Measurements from ENCODE around the gene SULT1C4.
"Not testable (repeated sequence)": the region's sequence is repeated elsewhere in the genome, so short reads cannot be mapped to it uniquely, and the experiment has no call there.

The SULT1C4 gene

GRCh38 chr2:108355906-108356734 is 21.6 kb upstream of the SULT1C4 start:
- Histone ChIP-seq H3K9me3 (ENCODE audit: control insufficient read depth in 2 of 2, low read length in 2 of 2) (no peaks in the 10 kb centered on the region), H3K9ac (ENCODE audit: low read depth in 1 of 2, low read length in 2 of 2) (no peak overlapping the region), H3K27ac (ENCODE audit: low read depth in 2 of 2, low read length in 2 of 2) (no peak overlapping the region), H3K36me3 (ENCODE audit: control insufficient read depth in 2 of 2, insufficient read depth in 2 of 2, low read length in 2 of 2) (no peaks in the 10 kb centered on the region), H3K27me3 (ENCODE audit: control insufficient read depth in 2 of 2, insufficient read depth in 2 of 2, low read length in 2 of 2) (no peaks in the 10 kb centered on the region), H3K4me1 (ENCODE audit: control insufficient read depth in 2 of 2, insufficient read depth in 2 of 2, low read length in 2 of 2) (no peaks in the 10 kb centered on the region), H3K4me3 (ENCODE audit: low read length in 2 of 2) (no peak overlapping the region)

DNA sequence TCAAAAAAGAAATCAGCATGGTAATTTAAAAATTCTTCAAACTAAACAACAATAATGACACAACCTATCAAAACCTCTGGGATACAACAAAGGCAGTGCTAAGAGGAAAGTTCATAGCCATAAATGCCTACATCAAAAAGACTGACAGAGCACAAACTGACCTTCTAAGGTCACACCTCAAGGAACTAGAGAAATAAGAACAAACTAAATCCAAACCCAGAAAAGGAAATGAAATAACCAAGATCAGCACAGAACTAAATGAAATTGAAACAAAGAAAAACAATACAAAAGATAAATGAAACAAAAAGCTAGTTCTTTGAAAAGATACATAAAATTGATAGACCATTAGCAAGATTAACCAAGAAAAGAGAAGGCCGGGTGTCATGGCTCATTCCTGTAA is 18.4 kb upstream of the SULT1C4 start:
- H3K27me3 ChIP-seq (ENCODE audit: control insufficient read depth in 2 of 2, insufficient read depth in 2 of 2, low read length in 2 of 2); H3K4me1 ChIP-seq (ENCODE audit: control insufficient read depth in 2 of 2, insufficient read depth in 2 of 2, low read length in 2 of 2); H3K9me3 ChIP-seq (ENCODE audit: control insufficient read depth in 2 of 2, low read length in 2 of 2); H3K4me3 ChIP-seq (ENCODE audit: low read length in 2 of 2); H3K9ac ChIP-seq (ENCODE audit: low read depth in 1 of 2, low read length in 2 of 2); H3K27ac ChIP-seq (ENCODE audit: low read depth in 2 of 2, low read length in 2 of 2); H3K36me3 ChIP-seq (ENCODE audit: control insufficient read depth in 2 of 2, insufficient read depth in 2 of 2, low read length in 2 of 2): not testable (repeated sequence)

DNA sequence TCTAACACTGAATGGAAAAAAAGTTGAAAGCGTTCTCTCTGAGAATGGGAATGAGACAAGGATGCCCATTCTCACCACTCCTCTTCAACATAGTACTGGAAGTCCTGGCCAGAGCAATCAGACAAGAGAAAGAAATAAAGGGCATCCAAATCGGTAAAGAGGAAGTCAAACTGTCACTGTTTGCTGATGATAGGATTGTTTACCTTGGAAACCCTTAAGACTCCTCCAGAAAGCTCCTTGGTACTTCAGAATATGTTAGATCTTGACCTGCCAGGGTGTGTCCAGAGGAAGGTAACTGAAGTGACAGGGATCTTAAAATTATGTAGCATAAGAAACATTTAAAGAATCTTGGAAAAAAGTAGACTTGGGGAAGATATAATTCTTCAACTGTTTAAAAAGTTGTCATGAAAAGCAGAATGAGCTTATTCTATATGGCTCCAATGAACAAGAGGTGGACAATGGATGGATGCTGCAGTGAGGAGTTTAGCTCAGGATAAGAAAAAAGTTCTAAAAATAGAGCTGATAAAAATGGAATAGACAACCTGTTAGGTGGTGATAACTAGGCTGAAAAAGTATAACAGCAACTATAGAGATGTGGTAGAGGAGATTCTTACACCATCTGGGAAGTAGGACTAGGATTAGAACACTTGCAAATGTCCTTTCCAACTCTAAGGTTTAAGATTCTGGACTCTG is 16.8 kb upstream of the SULT1C4 start:
- Histone ChIP-seq H3K4me1 (ENCODE audit: control insufficient read depth in 2 of 2, insufficient read depth in 2 of 2, low read length in 2 of 2) (no peaks in the 10 kb centered on the region), H3K27ac (ENCODE audit: low read depth in 2 of 2, low read length in 2 of 2) (no peak overlapping the region), H3K9ac (ENCODE audit: low read depth in 1 of 2, low read length in 2 of 2) (no peak overlapping the region), H3K4me3 (ENCODE audit: low read length in 2 of 2) (no peak overlapping the region), H3K27me3 (ENCODE audit: control insufficient read depth in 2 of 2, insufficient read depth in 2 of 2, low read length in 2 of 2) (no peaks in the 10 kb centered on the region), H3K36me3 (ENCODE audit: control insufficient read depth in 2 of 2, insufficient read depth in 2 of 2, low read length in 2 of 2) (no peaks in the 10 kb centered on the region), H3K9me3 (ENCODE audit: control insufficient read depth in 2 of 2, low read length in 2 of 2) (no peaks in the 10 kb centered on the region)

DNA sequence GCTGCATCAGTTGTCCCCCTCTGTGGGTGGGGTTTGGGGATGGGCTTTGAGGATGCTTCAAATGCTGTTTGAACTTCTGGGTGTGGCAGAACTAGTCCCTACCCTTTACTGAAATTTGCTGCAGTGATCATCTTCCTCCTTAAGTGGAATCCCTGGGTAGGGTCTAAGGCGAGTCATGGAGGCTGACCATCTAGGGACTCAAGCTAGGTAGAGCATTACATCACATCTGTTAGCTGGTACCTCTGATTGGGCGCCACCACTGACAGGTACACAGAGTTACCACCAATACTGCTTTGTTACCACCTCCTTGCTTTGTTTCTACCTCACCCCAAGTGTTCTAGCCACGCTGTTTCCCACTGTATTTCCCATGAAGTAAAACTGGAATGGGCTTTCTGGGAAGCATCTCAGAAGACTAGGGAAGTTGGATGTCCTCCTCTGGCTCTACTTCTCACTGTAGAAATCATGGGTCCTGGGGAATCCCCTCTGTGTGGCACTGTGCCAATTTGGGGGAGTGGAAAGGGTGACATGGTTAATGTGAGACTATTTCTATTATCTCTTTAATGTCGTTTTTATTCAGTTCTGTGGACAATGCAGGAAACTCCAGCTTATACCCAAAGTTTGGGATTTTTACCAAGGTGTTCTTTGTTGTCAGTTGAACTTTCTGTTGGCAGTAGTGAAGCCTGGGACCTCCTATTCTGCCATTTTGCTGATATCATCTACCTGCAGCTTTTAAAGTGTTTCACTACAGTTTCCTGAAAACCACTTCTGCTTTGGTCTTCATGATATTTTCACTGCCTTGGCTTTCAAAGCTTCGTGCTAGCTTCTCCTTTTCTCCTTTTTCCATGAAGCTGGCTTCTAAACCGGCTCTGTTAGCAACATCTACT is 14.5 kb upstream of the SULT1C4 start:
- Histone ChIP-seq H3K27ac (ENCODE audit: low read depth in 2 of 2, low read length in 2 of 2) (no peak overlapping the region), H3K9ac (ENCODE audit: low read depth in 1 of 2, low read length in 2 of 2) (no peak overlapping the region), H3K36me3 (ENCODE audit: control insufficient read depth in 2 of 2, insufficient read depth in 2 of 2, low read length in 2 of 2) (no peaks in the 10 kb centered on the region), H3K27me3 (ENCODE audit: control insufficient read depth in 2 of 2, insufficient read depth in 2 of 2, low read length in 2 of 2) (no peaks in the 10 kb centered on the region), H3K9me3 (ENCODE audit: control insufficient read depth in 2 of 2, low read length in 2 of 2) (no peaks in the 10 kb centered on the region), H3K4me3 (ENCODE audit: low read length in 2 of 2) (no peak overlapping the region), H3K4me1 (ENCODE audit: control insufficient read depth in 2 of 2, insufficient read depth in 2 of 2, low read length in 2 of 2) (no peaks in the 10 kb centered on the region)

GRCh38 chr2:108363908-108364225 is 13.9 kb upstream of the SULT1C4 start:
- H3K4me3 ChIP-seq (ENCODE audit: low read length in 2 of 2), result no peak overlapping the region
- no peak overlapping the region for H3K27ac ChIP-seq (ENCODE audit: low read depth in 2 of 2, low read length in 2 of 2)
- H3K27me3 ChIP-seq (ENCODE audit: control insufficient read depth in 2 of 2, insufficient read depth in 2 of 2, low read length in 2 of 2), result no peaks in the 10 kb centered on the region
- no peaks in the 10 kb centered on the region for H3K36me3 ChIP-seq (ENCODE audit: control insufficient read depth in 2 of 2, insufficient read depth in 2 of 2, low read length in 2 of 2)
- no peaks in the 10 kb centered on the region for H3K4me1 ChIP-seq (ENCODE audit: control insufficient read depth in 2 of 2, insufficient read depth in 2 of 2, low read length in 2 of 2)
- no peak overlapping the region for H3K9ac ChIP-seq (ENCODE audit: low read depth in 1 of 2, low read length in 2 of 2)
- no peaks in the 10 kb centered on the region for H3K9me3 ChIP-seq (ENCODE audit: control insufficient read depth in 2 of 2, low read length in 2 of 2)

DNA sequence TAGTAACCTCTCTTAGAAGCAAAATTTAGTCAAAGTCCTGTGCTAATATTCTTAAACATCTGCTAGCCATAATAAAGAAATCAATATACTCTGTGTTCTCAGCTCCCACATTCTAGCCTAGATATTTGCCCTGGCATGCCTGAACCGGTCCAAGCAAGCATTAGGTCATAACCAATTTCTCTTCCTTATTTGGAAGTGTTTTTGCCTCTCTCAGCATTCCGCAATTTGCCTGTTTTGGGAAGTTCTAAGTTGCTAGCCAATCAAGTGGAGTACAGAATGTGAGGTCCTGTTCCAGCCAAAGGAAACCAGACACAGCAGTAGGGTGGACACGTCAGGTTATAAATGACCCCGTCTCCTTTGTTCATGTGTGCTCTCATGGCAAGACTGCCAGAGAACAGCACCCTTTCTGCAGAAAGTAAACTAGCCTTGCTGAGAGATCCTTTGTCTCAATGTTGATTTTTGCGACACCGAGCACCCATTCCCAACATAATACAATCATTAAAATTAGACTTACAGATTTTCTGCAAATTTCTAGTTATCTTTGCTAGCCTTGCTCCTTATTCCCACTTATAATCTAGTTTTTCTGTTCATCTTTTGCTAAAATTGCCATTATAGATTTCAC is 13.0 kb upstream of the SULT1C4 start:
- Histone ChIP-seq H3K4me1 (ENCODE audit: control insufficient read depth in 2 of 2, insufficient read depth in 2 of 2, low read length in 2 of 2) (no peaks in the 10 kb centered on the region), H3K4me3 (ENCODE audit: low read length in 2 of 2) (no peak overlapping the region), H3K27me3 (ENCODE audit: control insufficient read depth in 2 of 2, insufficient read depth in 2 of 2, low read length in 2 of 2) (no peaks in the 10 kb centered on the region), H3K36me3 (ENCODE audit: control insufficient read depth in 2 of 2, insufficient read depth in 2 of 2, low read length in 2 of 2) (no peaks in the 10 kb centered on the region), H3K9ac (ENCODE audit: low read depth in 1 of 2, low read length in 2 of 2) (no peak overlapping the region), H3K9me3 (ENCODE audit: control insufficient read depth in 2 of 2, low read length in 2 of 2) (no peaks in the 10 kb centered on the region), H3K27ac (ENCODE audit: low read depth in 2 of 2, low read length in 2 of 2) (no peak overlapping the region)

GRCh38 chr2:108365656-108366055 is 12.1 kb upstream of the SULT1C4 start:
- H3K36me3 ChIP-seq (ENCODE audit: control insufficient read depth in 2 of 2, insufficient read depth in 2 of 2, low read length in 2 of 2), result no peaks in the 10 kb centered on the region
- no peak overlapping the region for H3K27ac ChIP-seq (ENCODE audit: low read depth in 2 of 2, low read length in 2 of 2)
- H3K4me1 ChIP-seq (ENCODE audit: control insufficient read depth in 2 of 2, insufficient read depth in 2 of 2, low read length in 2 of 2), result peaks cover 0 to 4% of the 10 kb centered on the region in 2 donors
- no peak overlapping the region for H3K4me3 ChIP-seq (ENCODE audit: low read length in 2 of 2)
- H3K27me3 ChIP-seq (ENCODE audit: control insufficient read depth in 2 of 2, insufficient read depth in 2 of 2, low read length in 2 of 2), result no peaks in the 10 kb centered on the region
- no peak overlapping the region for H3K9ac ChIP-seq (ENCODE audit: low read depth in 1 of 2, low read length in 2 of 2)
- no peaks in the 10 kb centered on the region for H3K9me3 ChIP-seq (ENCODE audit: control insufficient read depth in 2 of 2, low read length in 2 of 2)

DNA sequence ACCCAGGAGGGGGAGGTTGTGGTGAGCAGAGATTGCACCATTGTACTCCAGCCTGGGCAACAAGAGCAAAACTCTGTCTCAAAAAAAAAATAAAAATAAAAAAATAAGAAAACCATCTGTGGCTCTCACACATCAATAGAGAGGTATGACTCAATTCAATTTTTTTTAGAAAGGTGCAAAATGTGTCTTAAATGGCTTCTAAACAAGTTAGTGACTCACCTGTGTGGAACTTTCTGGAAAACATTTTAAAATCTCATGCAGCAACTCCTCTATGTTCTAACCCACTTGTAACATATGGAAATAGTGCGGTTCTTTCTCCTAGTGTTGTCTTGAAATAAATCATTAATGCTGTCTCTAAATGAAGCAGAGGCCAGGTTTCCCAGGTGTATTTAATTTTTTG is 10.7 kb upstream of the SULT1C4 start:
- H3K27me3 ChIP-seq (ENCODE audit: control insufficient read depth in 2 of 2, insufficient read depth in 2 of 2, low read length in 2 of 2), result no peaks in the 10 kb centered on the region
- no peak overlapping the region for H3K9ac ChIP-seq (ENCODE audit: low read depth in 1 of 2, low read length in 2 of 2)
- H3K4me1 ChIP-seq (ENCODE audit: control insufficient read depth in 2 of 2, insufficient read depth in 2 of 2, low read length in 2 of 2), result peaks cover 0 to 4% of the 10 kb centered on the region in 2 donors
- no peak overlapping the region for H3K4me3 ChIP-seq (ENCODE audit: low read length in 2 of 2)
- H3K9me3 ChIP-seq (ENCODE audit: control insufficient read depth in 2 of 2, low read length in 2 of 2), result no peaks in the 10 kb centered on the region
- no peak overlapping the region for H3K27ac ChIP-seq (ENCODE audit: low read depth in 2 of 2, low read length in 2 of 2)
- no peaks in the 10 kb centered on the region for H3K36me3 ChIP-seq (ENCODE audit: control insufficient read depth in 2 of 2, insufficient read depth in 2 of 2, low read length in 2 of 2)

DNA sequence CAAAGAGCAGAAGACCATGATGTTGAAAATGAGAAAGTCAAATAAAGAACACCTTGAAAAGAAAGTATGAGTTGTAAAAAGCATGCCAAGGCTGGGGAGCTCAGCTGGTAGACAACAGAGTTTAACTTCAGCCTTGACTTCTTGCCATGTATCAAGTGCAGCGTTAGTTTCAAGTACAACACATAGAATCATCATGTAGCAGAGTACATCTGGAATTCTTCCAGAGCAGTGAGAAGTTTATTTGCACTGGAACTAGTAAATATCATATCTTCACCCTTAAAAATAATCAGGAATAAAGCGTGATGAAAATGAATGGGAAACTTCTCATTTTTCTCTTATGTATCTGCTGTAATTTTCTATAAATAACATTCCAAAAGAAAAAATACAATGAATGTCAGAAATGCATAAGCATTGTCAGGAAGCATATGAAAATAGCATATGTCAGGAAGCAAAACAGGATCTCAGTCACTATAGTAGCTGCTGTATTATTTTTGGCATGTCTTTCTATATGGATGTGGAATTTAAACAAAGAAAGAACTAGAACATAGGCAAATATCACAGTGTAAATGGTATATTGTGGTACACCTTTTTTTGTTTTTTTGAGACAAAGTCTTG is 10.1 kb upstream of the SULT1C4 start:
- no peaks in the 10 kb centered on the region for H3K9me3 ChIP-seq (ENCODE audit: control insufficient read depth in 2 of 2, low read length in 2 of 2)
- no peak overlapping the region for H3K9ac ChIP-seq (ENCODE audit: low read depth in 1 of 2, low read length in 2 of 2)
- H3K36me3 ChIP-seq (ENCODE audit: control insufficient read depth in 2 of 2, insufficient read depth in 2 of 2, low read length in 2 of 2), result no peaks in the 10 kb centered on the region
- H3K27ac ChIP-seq (ENCODE audit: low read depth in 2 of 2, low read length in 2 of 2), result no peak overlapping the region
- H3K4me1 ChIP-seq (ENCODE audit: control insufficient read depth in 2 of 2, insufficient read depth in 2 of 2, low read length in 2 of 2), result peaks cover 0 to 4% of the 10 kb centered on the region in 2 donors
- no peak overlapping the region for H3K4me3 ChIP-seq (ENCODE audit: low read length in 2 of 2)
- no peaks in the 10 kb centered on the region for H3K27me3 ChIP-seq (ENCODE audit: control insufficient read depth in 2 of 2, insufficient read depth in 2 of 2, low read length in 2 of 2)
